Astrocyte (in vitro differentiated cells and primary cell): ENCODE data around the gene SDK1.

ENCODE experiments used
- CTCF ChIP-seq: IDR thresholded peaks from 2 replicates; pipeline ENCODE4 v1.5.1; 2011; ENCODE audit warnings: low read depth, mild to moderate bottlenecking, inconsistent platforms, low read length, moderate library complexity; ENCODE audit not compliant: insufficient read depth
- EZH2 ChIP-seq: IDR thresholded peaks from 2 replicates; pipeline ENCODE4 v1.6.1; 2012; ENCODE audit warnings: mild to moderate bottlenecking, low read length, inconsistent platforms; ENCODE audit not compliant: insufficient read depth

- TF ChIP-seq CTCF (no peak), EZH2 (no peak)
These were observed 680.2 kb downstream of the SDK1 start for GRCh38 chr7:3981281-3981680.
